ENCODE measurements around the gene NLGN1.

- no peak for TF ChIP-seq ELF1 (CRISPR knock-in tag; IDR thresholded peaks at IDR 0.05)
- TF ChIP-seq PREB (CRISPR knock-in tag; IDR thresholded peaks at IDR 0.05), result no peak
- no peak for TF ChIP-seq CTCF (CRISPR knock-in tag; IDR thresholded peaks at IDR 0.05)
- TF ChIP-seq RXRB (CRISPR knock-in tag; IDR thresholded peaks at IDR 0.05; ENCODE audit: borderline replicate concordance), result no peak
- TF ChIP-seq FOXP4 (CRISPR knock-in tag; IDR thresholded peaks at IDR 0.05), result no peak
- TF ChIP-seq ZNF580 (CRISPR knock-in tag; IDR thresholded peaks at IDR 0.05; ENCODE audit: borderline replicate concordance, low read depth), result no peak
- TF ChIP-seq ZNF782 (CRISPR knock-in tag; IDR thresholded peaks at IDR 0.05; ENCODE audit: borderline replicate concordance), result no peak
- TF ChIP-seq PAF1 (CRISPR knock-in tag; IDR thresholded peaks at IDR 0.05), result no peak
- TF ChIP-seq POLR2A (IDR thresholded peaks at IDR 0.05; ENCODE audit: insufficient read depth in 1 of 2, low read depth in 2 of 2, low read length in 2 of 2), result no peak
- no peak for TF ChIP-seq KDM4B (CRISPR knock-in tag; IDR thresholded peaks at IDR 0.05)
- no peak for TF ChIP-seq PHF21A (CRISPR knock-in tag; IDR thresholded peaks at IDR 0.05)
- TF ChIP-seq HNRNPUL1 (IDR thresholded peaks at IDR 0.05; ENCODE audit: low read depth, low read length), result no peak
- no peak for TF ChIP-seq BRCA1 (CRISPR knock-in tag; IDR thresholded peaks at IDR 0.05)
These were observed 70.0 kb downstream of the NLGN1 start for GRCh38 chr3:173467501-173467900.
